GM12864 (cell line): ENCODE data around the gene MIF4GD.
A peak's percentile ranks its signal among the peaks of the same experiment; 100 is the strongest.

Experiments used
- DNase-seq: peaks from one replicate; pipeline ENCODE4 v3.0.0-alpha.2; 2011; ENCODE audit warnings: low read depth
- H3K4me3 ChIP-seq: 2 replicates; pipeline ENCODE4 v1.5.1; 2011; ENCODE audit warnings: mild to moderate bottlenecking, low read depth, low read length, control low read depth
- TF ChIP-seq, protein P1 (sequence below): IDR thresholded peaks from 2 replicates; pipeline ENCODE4 v1.5.1; 2011; ENCODE audit warnings: low read depth, mild to moderate bottlenecking, moderate library complexity, low read length, control low read depth, inconsistent platforms; ENCODE audit errors: missing control alignments

The MIF4GD gene

DNA sequence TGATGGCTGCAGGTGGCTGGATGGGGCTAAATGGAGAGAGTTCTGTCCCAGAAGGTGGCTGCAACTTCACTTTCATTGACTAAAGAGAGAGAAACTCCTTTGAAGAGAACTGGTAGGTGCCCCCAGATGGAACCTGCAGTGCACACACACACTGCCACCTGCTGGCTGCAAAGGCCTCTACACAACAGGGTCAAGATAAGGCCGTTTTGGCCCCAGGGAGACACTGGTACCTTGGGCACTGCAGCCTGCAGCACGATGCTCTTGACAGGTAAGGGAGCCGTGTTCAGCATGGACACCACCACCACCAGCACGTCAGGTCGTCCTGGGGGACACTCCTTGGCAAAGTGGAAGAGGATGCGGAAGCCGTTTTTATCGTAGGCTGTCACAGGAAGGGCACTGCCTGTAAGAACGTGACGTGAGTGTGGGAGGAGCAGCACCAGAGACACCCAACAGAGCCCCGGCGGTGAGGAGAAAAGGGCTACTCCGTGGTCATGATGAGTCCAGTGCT is 32.3 kb downstream of the MIF4GD start:
- H3K4me3 ChIP-seq, result no peak overlapping the region
- TF ChIP-seq, protein P1, sequence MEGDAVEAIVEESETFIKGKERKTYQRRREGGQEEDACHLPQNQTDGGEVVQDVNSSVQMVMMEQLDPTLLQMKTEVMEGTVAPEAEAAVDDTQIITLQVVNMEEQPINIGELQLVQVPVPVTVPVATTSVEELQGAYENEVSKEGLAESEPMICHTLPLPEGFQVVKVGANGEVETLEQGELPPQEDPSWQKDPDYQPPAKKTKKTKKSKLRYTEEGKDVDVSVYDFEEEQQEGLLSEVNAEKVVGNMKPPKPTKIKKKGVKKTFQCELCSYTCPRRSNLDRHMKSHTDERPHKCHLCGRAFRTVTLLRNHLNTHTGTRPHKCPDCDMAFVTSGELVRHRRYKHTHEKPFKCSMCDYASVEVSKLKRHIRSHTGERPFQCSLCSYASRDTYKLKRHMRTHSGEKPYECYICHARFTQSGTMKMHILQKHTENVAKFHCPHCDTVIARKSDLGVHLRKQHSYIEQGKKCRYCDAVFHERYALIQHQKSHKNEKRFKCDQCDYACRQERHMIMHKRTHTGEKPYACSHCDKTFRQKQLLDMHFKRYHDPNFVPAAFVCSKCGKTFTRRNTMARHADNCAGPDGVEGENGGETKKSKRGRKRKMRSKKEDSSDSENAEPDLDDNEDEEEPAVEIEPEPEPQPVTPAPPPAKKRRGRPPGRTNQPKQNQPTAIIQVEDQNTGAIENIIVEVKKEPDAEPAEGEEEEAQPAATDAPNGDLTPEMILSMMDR, result peak; percentile 93
- DNase-seq, result no peak

DNA sequence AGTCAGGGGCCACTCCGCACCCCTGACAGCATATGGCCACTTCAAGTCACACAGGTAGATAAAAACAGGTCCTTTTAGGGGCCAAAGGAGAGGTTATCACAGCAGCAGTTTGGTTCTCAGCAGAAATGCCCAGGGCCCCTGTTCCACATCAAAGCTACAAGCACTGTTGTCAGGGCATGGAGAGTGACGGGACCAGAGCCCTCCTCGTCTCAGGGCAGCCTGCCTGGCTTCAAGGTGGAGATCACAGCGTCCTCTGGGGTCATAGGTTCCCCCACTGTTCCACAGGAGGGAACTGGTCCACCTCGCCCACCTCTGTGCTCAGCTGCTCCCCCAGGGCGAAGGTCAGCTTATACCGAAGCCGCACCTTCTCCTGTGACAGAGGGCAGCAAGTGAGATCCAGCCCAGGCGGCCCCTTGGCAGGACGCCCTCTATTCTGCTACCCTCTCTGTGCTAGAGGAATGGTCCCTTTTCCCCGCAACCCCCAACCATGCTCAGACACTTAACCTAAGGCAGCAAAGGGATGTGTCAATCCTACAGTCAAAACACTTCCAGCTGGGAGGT is 32.9 kb downstream of the MIF4GD start:
- no peak for DNase-seq
- TF ChIP-seq, protein P1, result no peak
- H3K4me3 ChIP-seq, result no peak overlapping the region

DNA sequence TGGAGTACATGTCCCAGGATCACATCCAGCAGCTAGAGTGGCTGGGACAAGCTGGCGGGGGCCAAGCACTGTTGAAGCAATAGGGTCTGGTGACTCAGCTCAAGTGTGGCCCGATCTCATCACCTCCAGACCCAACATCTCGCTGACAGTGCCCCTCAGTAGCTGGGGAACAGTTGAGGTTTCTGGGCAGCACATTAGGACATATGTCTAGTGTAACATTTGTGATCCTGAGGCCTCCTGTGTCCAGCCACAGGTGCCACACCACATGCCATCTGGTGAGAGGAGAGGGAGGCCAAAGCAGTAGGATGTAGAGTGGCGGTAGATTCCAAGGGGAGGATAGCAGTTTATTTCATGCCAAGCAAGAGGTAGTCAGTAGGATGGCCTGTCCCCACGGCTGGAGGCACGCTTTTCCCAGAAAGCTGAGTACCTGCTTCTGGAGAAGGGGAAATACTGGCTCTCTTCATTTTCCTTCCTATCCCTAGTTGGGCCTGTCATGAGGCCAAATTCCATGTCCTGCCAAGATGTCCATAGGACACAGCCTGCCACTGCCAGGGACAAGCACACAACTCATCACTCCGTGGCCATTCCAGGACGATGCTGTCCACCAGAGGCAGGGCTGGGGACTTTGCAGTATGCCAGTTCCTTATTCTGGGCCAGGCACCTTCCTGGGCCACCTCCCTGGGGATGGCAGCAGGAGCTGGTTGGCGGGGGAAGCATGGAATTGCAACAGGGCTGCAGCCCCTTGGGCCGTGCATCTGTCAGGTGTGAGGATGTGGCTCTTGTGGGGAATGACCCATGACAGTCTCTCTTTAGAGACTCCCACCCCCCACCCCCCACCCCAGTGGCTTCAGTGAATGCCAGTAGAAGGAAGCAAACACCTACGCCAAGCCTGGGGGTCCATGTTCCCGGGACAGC is 33.7 kb downstream of the MIF4GD start:
- DNase-seq, result no peak
- no peak overlapping the region for H3K4me3 ChIP-seq
- TF ChIP-seq, protein P1, result no peak

DNA sequence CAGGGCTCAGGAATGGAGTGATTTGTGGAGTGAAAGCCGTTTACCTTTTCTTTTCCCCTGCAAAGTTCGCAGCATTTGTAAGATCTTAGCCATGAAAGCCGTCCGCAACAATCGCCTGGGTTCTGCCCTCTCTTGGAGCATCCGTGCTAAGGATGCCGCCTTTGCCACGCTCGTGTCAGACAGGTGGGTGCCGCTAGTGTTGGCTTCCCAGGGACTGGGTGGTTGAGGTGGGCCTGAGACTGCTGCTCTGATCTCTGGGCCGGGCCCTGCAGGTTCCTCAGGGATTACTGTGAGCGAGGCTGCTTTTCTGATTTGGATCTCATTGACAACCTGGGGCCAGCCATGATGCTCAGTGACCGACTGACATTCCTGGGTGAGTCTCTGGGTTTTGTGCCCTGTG is 38.2 kb downstream of the MIF4GD start:
- TF ChIP-seq, protein P1, result no peak
- DNase-seq, result no peak
- H3K4me3 ChIP-seq, result no peak overlapping the region

DNA sequence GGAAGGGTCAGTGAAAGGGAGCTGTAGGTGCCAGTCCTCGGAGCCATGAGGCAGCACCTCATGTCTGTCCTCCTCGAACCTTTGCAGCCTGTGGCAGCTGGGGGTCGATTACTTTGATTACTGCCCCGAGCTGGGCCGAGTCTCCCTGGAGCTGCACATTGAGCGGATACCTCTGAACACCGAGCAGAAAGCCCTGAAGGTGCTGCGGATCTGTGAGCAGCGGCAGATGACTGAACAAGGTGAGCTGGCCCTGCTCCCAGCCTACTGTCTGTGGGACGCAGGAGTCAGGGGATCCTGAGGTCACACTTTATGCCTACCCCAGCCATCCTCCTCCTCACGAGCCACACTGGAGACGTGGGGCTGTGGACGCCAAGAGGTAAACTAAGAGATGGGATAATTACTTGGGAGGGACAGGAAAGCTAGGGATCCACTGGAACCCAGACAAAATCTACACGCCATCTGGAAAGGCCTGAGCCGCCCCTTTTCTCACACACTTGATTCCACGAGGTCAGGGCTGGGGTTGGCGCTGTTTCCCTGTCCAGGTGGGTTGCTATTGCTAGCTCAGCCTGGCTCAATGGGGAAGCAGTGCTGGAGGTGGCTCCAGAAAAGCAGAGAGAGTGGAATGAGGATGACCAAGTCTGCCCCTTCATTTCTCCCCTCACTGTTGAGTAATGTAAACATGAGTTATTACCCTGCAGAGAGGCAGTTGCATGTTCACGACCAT is 39.1 kb downstream of the MIF4GD start:
- no peak overlapping the region for H3K4me3 ChIP-seq
- DNase-seq, result no peak
- TF ChIP-seq, protein P1, result no peak

DNA sequence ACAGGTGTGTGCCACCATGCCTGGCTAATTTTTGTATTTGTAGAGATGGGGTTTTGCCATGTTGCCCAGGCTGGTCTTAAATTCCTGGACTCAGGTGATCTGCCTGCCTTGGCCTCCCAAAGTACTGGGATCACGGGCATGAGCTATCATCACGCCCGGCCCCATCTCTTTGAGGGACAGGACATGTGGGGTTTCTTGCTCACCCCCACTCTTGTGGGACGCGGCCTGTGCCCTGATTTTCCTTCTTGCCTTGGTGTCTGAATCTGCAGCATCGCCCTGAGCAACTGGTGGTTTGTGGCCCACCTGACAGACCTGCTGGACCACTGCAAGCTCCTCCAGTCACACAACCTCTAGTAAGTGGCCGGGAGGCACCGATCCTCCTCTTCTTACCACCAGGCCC is 40.0 kb downstream of the MIF4GD start:
- DNase-seq, result no peak
- no peak overlapping the region for H3K4me3 ChIP-seq
- TF ChIP-seq, protein P1, result no peak
